ENCODE data around the gene TMEM203. TPM values are rescaled to one million over a fixed set of nuclear protein-coding genes. Genes with fewer than 3 reads are reported as not detected.

The TMEM203 gene
- polyA plus RNA-seq, 1 donor from 2014 or later = 61.1 TPM

- no peaks in the 10 kb centered on the region for H3K36me3 ChIP-seq (ENCODE audit: insufficient read depth, low read length)
- no peak overlapping the region for H3K9ac ChIP-seq (ENCODE audit: low read length)
- H3K4me3 ChIP-seq (ENCODE audit: low read length) = no peak overlapping the region
Measured at GRCh38 chr9:137184881-137185660, 20.4 kb downstream of the TMEM203 start.

GRCh38 chr9:137183980-137184595 is 21.4 kb downstream of the TMEM203 start:
- TF ChIP-seq REST (IDR thresholded peaks at IDR 0.05; ENCODE audit: borderline replicate concordance) = no peak
- TF ChIP-seq TAF1 (IDR thresholded peaks at IDR 0.05; ENCODE audit: low read depth) = no peak
- TF ChIP-seq EP300 (conservative IDR thresholded peaks at IDR 0.05; ENCODE audit: poor library complexity, severe bottlenecking) = no peak
- no peak for TF ChIP-seq CTCF (IDR thresholded peaks at IDR 0.05; ENCODE audit: poor library complexity, severe bottlenecking)
- TF ChIP-seq EZH2 (IDR thresholded peaks at IDR 0.05; ENCODE audit: borderline replicate concordance, insufficient read depth, low read length, poor library complexity, severe bottlenecking) = no peak
- no peak for TF ChIP-seq RAD21 (conservative IDR thresholded peaks at IDR 0.05)
- no peak for TF ChIP-seq SMC3 (conservative IDR thresholded peaks at IDR 0.05; ENCODE audit: poor library complexity)
- no peak for TF ChIP-seq MXI1 (conservative IDR thresholded peaks at IDR 0.05; ENCODE audit: poor library complexity, severe bottlenecking)
- TF ChIP-seq POLR2AphosphoS5 (IDR thresholded peaks at IDR 0.05) = no peak
- Histone ChIP-seq H2AFZ (ENCODE audit: low read depth, low read length) (no peak overlapping the region), H3K9me2 (ENCODE audit: insufficient read depth, low read length) (no peaks in the 10 kb centered on the region), H3F3A (ENCODE audit: insufficient read depth, low read length, poor library complexity, severe bottlenecking) (no peaks in the 10 kb centered on the region), H3K9me3 (ENCODE audit: low read length) (no peaks in the 10 kb centered on the region), H4K20me1 (ENCODE audit: insufficient read depth) (no peaks in the 10 kb centered on the region), H3K36me3 (ENCODE audit: insufficient read depth, low read length) (no peaks in the 10 kb centered on the region), H3K27me3 (ENCODE audit: insufficient read depth, low read depth, low read length) (no peaks in the 10 kb centered on the region), H3K9ac (ENCODE audit: low read length) (no peak overlapping the region), H3K4me3 (ENCODE audit: low read length) (no peak overlapping the region), H3K79me2 (replicated peaks; ENCODE audit: insufficient read depth, low read length) (peaks cover 14% of the 10 kb centered on the region), H3K27ac (ENCODE audit: low read length) (no peak overlapping the region), H3K4me2 (ENCODE audit: low read length) (no peak overlapping the region)

More at GRCh38 chr9:137184881-137185660, 20.4 kb downstream of the TMEM203 start:
- Histone ChIP-seq H4K20me1 (ENCODE audit: insufficient read depth) (no peaks in the 10 kb centered on the region), H3K27me3 (ENCODE audit: insufficient read depth, low read depth, low read length) (no peaks in the 10 kb centered on the region), H3K9me2 (ENCODE audit: insufficient read depth, low read length) (no peaks in the 10 kb centered on the region), H2AFZ (ENCODE audit: low read depth, low read length) (no peak overlapping the region), H3K79me2 (replicated peaks; ENCODE audit: insufficient read depth, low read length) (peaks cover 14% of the 10 kb centered on the region), H3K4me2 (ENCODE audit: low read length) (no peak overlapping the region), H3K27ac (ENCODE audit: low read length) (no peak overlapping the region), H3K9me3 (ENCODE audit: low read length) (no peaks in the 10 kb centered on the region), H3F3A (ENCODE audit: insufficient read depth, low read length, poor library complexity, severe bottlenecking) (no peaks in the 10 kb centered on the region)
- no peak for TF ChIP-seq CTCF (IDR thresholded peaks at IDR 0.05; ENCODE audit: poor library complexity, severe bottlenecking)
- TF ChIP-seq TAF1 (IDR thresholded peaks at IDR 0.05; ENCODE audit: low read depth) = no peak
- TF ChIP-seq SMC3 (conservative IDR thresholded peaks at IDR 0.05; ENCODE audit: poor library complexity) = no peak
